H1 (cell line): ENCODE data around the gene GTF2IRD1. TPM values are rescaled to one million over a fixed set of nuclear protein-coding genes. Genes with fewer than 3 reads are reported as not detected.

Experiments used
- HDAC2 ChIP-seq, 2 experiments: fragments of 300-600 bp in 1 of 2; sonication (generic) in 1 of 2; IDR thresholded peaks; 2 replicates each; pipeline ENCODE4 v1.6.1; 2011 to 2012; ENCODE audit warnings: low read depth in 2 of 2, low read length in 2 of 2, mild to moderate bottlenecking in 2 of 2, moderate library complexity in 2 of 2, borderline replicate concordance in 1 of 2, inconsistent platforms in 1 of 2
- polyA plus RNA-seq, 7 experiments: library from polyadenylated mRNA; depleted of rRNA in 3 of 7; stranded (reverse) in 5 of 7; unstranded in 2 of 7; fragments of >200 nt in 5 of 7; fragments of 200-250 nt in 2 of 7; gene quantifications; 1 replicate in 5 of 7; 2 replicates in 1 of 7; 4 replicates in 1 of 7; pipeline versions ENCODE4 v1.2.1 to v1.2.3, GENCODE V29; 2011 to 2013; ENCODE audit warnings: missing spikeins in 2 of 7, mixed read lengths in 2 of 7
- total RNA-seq: library from RNA; stranded (reverse); fragmentation: NEBNext Ultra II Directional; extraction: Animal tissue kit (Norgen Biotek cat#: 25700); gene quantifications from 2 replicates; pipeline ENCODE4 v1.2.1, GENCODE V29; 2021

GTF2IRD1 gene
- total and polyA plus RNA-seq, 2 of the 8 experiments (the other 6 are each of a cell fraction or from before 2014, with no cell fraction given), result 27.4 to 45.4 TPM

GRCh38 chr7:74572301-74572979 lies 118.7 kb downstream of the GTF2IRD1 start (continued):
- TF ChIP-seq HDAC2 (IDR thresholded peaks at IDR 0.05; ENCODE audit: borderline replicate concordance in 1 of 2, low read depth in 2 of 2, low read length in 2 of 2), result no peak
